HG03064 (cell line): ENCODE data around the gene OR3A2.
"Not testable (repeated sequence)": the region's sequence is repeated elsewhere in the genome, so short reads cannot be mapped to it uniquely, and the experiment has no call there.

Source experiments
- ATAC-seq: cut with Tn5 transposase; IDR thresholded peaks from one replicate; pipeline ENCODE4 v1.9.1; 2021; ENCODE audit warnings: low read depth; ENCODE audit not compliant: unreplicated experiment

Gene OR3A2

DNA sequence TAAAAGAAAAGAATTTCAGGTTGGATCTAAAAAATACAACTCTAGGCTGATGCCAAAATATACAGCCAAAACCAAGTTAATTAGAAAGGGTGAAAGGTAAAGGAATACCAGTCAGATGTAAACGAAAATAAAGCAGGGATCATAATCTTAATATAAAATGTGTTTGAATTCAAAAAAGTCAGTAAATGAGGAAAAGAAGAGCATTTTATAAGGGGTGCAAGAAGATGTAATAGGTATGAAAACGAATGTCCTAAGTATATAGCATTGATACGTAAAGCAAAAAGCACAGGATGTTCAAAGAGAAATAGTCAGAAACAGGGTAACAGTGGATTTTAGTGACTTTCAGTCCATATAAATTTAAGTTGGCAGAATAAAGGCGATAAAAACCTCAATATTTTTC lies 90.5 kb downstream of the OR3A2 start:
- ATAC-seq: no peak

DNA sequence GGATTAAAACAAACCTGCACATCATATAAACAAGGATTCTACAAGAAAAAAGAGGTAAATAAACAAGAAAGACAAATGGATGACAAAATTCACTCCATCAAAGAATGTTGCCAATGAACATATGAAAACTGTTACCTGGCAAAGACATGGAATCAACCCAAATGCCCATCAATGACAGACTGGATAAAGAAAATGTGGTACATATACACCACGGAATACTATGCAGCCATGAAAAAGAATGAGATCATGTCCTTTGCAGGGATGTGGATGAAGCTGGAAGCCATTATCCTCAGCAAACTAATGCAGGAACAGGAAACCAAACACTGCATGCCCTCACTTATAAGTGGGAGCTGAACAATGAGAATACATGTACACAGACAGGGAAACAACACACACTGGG lies 92.6 kb downstream of the OR3A2 start:
- ATAC-seq: not testable (repeated sequence)

- ATAC-seq: no peak
These were observed 103.2 kb downstream of the OR3A2 start for GRCh38 chr17:3282901-3283300.

DNA sequence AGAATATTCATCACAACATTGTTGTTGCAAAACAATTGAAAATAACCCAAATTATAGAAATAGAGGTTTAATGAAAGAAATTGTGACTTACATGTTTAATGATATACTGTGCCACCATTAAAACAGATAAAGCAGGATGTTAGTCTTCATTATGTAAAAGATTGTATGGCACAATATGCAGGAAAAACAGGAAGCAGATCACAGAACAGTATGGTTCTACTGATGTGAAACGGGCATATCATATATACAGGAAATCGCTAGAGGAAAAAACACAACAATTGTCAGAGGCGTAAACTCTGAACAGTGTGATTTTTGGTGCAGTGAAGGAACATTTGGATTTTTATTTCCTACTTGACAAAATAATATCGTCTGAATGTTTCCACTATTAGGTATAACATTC lies 110.0 kb downstream of the OR3A2 start:
- no peak for ATAC-seq

GRCh38 chr17:3271072-3271848 lies 114.8 kb downstream of the OR3A2 start:
- ATAC-seq: no peak

GRCh38 chr17:3260600-3260999 lies 125.5 kb downstream of the OR3A2 start:
- ATAC-seq: no peak

DNA sequence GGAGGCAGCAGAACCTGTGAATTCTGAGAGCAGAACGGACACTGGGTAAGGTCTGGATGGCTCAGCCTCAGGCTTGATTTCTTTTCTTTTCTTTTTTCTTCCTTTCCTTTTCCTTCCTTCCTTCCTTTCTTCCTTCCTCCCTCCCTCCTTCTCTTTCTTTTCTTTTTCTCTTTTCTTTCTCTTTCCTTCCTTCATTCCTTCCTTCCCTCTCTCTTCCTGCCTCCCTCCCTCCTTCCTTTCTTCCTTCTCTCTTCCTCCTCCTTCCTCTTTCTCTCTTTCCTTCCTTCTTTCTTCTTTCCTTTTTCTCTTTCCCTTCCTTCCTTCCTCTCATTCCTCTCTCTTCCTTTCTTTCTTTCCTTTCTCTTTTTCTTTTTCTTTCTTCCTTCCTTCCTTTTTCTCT lies 125.9 kb downstream of the OR3A2 start:
- no peak for ATAC-seq

DNA sequence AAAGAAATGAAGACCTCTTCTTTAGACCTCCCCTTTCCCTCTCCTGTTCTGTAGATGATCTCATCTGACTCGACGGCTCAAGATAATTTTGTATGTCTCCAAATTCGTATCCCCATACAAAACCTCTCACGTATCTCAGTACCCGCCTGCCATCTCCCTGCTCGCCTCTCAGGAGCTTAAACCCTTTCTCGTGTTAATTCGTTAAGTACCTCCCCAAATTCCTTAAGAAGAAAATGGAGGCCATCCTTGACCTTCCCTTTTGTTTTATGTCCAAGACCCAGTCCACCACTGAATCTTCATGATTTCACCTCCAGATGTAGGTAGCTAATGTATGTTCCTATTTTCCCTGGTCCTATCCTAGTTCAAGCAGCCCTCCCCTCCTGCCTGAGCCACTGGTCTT lies 129.5 kb downstream of the OR3A2 start:
- ATAC-seq: no peak

DNA sequence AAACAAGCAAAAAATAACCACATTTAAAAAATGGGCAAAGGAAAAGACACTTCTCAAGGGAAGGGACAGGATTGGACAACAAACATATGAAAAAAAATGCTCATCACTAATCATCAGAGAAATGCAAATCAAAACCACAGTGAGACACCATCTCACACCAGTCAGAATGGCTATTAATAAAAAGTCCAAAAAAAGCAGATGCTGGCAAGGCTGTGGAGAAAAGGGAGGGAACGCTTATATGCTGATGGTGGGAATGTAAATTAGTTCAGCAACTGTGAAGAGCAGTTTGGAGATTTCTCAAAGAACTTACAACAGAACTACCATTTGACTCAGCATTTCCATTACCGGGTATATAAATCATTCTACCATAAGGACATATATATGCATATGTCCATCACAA lies 137.1 kb downstream of the OR3A2 start:
- not testable (repeated sequence) for ATAC-seq

GRCh38 chr17:3244841-3245240 lies 141.3 kb downstream of the OR3A2 start:
- ATAC-seq: not testable (repeated sequence)

- not testable (repeated sequence) for ATAC-seq
These were observed 145.1 kb downstream of the OR3A2 start for GRCh38 chr17:3241044-3241443.

GRCh38 chr17:3238685-3239084 lies 147.4 kb downstream of the OR3A2 start:
- not testable (repeated sequence) for ATAC-seq

GRCh38 chr17:3232300-3232699 lies 153.8 kb downstream of the OR3A2 start:
- not testable (repeated sequence) for ATAC-seq
